OCI-LY3 (cell line): ENCODE results near the gene ADARB2.

Experiments used
- EZH2phosphoT487 ChIP-seq: fragments of 200-600 bp; shearing (Covaris generic); IDR thresholded peaks from 2 replicates; pipeline ENCODE4 v1.6.1; 2018; ENCODE audit warnings: antibody characterized with exemption, mixed run types, low read depth
- TF ChIP-seq, protein P1 (sequence below): fragments of 200-600, 300-600 bp; sonication (generic); IDR thresholded peaks from 2 replicates; pipeline ENCODE4 v1.5.1; 2014; ENCODE audit warnings: antibody characterized with exemption, low read length, low read depth

DNA sequence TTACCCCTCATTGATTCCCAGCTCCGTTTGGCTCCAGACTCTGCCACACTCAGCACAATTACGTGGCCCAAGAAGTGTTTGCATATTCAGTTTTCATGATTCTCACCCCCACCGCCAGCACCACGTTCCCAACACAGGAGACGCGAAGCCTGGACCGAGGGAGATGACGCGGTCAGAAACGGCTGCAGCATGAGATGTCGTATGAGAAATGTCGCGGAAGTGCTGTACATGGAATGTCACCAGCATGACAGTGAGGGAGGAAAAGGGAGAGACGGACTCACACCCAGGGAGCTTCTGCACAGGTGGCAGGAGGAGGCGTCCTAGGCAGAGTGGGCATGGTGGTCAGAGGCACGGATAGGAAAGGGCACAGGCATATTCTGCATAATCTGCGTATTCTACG lies 492.8 kb downstream of the ADARB2 start:
- TF ChIP-seq, protein P1, sequence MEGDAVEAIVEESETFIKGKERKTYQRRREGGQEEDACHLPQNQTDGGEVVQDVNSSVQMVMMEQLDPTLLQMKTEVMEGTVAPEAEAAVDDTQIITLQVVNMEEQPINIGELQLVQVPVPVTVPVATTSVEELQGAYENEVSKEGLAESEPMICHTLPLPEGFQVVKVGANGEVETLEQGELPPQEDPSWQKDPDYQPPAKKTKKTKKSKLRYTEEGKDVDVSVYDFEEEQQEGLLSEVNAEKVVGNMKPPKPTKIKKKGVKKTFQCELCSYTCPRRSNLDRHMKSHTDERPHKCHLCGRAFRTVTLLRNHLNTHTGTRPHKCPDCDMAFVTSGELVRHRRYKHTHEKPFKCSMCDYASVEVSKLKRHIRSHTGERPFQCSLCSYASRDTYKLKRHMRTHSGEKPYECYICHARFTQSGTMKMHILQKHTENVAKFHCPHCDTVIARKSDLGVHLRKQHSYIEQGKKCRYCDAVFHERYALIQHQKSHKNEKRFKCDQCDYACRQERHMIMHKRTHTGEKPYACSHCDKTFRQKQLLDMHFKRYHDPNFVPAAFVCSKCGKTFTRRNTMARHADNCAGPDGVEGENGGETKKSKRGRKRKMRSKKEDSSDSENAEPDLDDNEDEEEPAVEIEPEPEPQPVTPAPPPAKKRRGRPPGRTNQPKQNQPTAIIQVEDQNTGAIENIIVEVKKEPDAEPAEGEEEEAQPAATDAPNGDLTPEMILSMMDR: no peak
- no peak for TF ChIP-seq EZH2phosphoT487
